HUDEP-2 (cell line): ENCODE data around the gene NGDN.

Source experiments
- DNase-seq, 76 experiments: peaks; one replicate each; lab custom pipeline; 2025; ENCODE audit not compliant: unreplicated experiment in 76 of 76; lab: John Stamatoyannopoulos, UW

NGDN gene

DNA sequence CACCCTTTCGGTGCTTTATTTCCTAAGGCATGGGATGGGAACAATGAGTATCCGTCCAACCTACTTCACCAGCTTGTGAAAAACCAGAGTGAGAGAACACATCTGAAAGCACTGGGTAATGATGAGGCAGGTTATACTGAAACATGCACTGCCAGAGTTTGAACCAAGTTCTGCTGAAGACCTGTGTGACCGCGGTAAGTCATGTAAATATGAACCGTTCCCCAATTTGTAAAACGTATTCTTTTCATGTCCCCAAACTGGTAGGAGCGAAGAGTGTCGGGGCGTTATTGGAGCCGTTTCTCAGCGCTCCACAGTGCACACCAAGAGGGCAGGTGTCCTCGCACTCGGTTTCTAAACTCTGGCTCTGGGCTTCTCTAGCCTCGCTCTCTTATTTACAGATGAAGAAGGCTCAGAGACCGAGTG, 788 bp upstream of the NGDN start:
- DNase-seq = no peak

- no peak for DNase-seq
These were observed 452 bp downstream of the NGDN start for GRCh38 chr14:23469906-23470403.

DNA sequence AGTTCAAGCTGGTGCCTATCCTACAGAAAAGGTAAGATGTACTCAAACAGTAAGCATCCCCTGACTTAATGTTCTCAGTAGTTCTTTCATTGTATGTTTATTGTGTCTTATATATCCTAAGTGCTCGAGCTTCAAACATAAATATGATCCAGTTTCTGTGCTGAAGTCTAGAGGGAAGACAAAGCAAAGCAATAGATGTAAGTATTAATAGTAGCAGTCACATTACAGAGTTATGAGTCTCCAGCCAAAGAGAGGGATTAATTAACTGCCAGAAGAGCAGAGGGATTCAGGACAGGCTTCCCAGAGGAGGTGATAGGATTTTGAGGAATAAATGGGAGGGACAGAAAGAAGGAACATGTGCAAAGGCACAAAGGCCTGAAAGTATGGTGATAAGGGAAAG, 1.4 kb downstream of the NGDN start:
- DNase-seq = no peak

DNA sequence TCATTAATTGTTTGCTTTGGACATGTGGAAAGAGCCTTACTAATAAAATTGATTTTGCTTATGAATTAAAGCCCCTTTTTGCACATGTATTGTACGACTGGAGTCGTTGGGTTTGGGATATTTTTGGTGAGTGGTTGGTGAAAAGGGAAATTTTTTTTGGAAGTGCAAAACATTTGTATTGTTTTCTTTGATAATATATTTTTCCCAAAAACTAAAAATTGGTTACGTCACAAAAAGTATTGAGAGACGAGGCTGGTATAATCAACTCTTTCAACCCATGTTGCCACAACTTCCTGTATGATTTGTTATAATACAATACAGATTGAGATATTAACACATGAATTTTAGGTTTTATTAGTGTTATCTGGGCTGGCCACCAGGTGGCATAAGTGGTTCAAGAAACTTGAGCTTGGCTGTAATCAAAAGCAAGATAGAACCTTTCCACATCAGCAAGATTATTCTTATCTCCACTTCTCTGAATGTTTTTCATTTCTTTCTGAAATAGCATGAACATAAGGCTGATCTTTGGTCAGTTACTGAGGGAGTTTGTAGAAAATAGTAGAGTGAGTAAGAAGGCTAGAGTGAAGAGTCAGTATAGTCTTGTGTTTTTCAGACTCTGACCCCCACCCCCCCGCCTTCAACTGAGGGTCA, 8.7 kb downstream of the NGDN start:
- DNase-seq = peak in 47 of 76 experiments; percentile 1 to 61 (median 31)

DNA sequence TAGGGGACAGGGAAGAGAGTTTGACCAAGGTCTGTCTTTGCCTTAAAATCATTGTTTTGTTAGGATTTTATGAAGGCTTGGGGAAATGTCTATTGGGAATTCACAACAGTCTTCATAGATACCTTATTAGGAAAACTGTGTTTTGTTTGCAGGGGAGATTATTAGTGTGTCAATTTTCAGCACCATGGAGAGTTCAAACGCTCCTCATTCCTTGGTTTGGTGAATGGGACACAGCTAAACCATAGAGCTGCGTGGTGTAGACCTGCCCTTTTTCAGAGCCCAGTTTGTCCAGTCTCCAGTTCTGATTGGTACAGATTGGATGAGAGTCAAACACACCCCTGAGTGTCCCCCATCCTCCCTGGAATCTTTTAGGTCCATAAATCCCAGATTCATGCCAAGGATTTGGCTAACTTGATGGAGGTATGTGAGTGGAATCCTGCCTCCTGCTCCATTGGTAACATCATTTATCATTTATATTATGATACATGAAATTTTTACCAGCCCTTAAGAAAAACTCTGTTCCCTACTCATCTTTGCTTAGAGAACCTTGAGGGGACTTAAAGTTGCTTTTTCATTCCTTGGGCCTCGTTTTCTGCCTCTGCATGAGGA, 12.0 kb downstream of the NGDN start:
- peak in 2 of 76 experiments; percentile 3 to 5 for DNase-seq

- DNase-seq = no peak
These were observed 12.7 kb downstream of the NGDN start for GRCh38 chr14:23481979-23482822.

GRCh38 chr14:23482823-23483148, 13.3 kb downstream of the NGDN start:
- no peak for DNase-seq

- peak in 12 of 76 experiments; percentile 1 to 23 (median 4) for DNase-seq
These were observed 13.8 kb downstream of the NGDN start for GRCh38 chr14:23483236-23483854.

- DNase-seq = no peak
These were observed 15.8 kb downstream of the NGDN start for GRCh38 chr14:23485326-23485725.

GRCh38 chr14:23486036-23486435, 16.5 kb downstream of the NGDN start:
- DNase-seq = no peak

DNA sequence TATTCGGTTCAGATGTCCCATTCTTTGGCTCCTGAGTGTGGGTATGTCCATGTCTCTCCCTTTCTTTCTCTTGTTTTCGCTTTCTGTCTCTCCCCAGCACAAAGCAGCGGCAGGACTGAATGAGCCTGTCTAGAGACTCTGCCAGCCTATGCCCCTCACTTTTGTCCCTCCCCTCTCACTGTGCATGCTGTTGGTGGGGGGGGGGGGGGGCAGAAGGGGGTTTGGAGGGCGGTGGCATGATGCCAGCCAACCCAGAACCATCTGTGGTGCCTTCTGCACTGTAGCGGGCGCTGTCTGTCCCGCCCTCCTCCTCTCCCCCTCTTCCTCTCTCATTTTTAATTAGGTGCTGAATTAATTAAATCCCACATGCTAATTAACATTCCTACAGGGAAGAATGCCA, 17.7 kb downstream of the NGDN start:
- DNase-seq = no peak

DNA sequence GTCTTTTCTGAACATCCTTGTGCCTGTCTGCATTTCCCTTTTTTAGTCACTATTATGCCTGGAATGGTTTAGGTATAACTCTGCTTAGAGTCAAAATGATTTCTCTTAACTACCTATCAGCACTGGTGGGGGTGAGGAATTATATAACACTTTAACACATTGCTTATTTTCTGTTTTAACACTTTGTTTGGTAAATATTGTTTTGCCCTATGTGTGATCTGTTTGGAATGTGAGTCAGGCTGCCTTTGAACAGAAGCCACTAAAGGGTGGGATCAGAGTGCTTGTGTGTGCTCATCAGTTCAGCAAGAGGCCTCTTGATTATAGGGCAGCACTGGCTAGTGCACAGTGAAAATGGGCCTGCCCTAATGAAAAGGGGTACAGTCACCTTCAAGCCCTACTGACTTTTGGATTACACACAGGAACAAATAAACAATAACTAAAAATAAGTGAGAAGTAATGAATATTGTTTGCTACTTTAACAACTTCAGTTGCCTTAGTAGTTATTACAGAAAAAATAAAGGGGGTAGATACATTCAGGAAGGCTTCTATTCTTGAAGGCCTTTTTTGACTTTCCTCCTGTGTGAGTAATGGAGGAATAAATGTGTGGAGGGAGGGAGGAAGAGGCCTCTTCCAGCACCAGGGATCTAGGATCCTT, 23.2 kb downstream of the NGDN start:
- no peak for DNase-seq

DNA sequence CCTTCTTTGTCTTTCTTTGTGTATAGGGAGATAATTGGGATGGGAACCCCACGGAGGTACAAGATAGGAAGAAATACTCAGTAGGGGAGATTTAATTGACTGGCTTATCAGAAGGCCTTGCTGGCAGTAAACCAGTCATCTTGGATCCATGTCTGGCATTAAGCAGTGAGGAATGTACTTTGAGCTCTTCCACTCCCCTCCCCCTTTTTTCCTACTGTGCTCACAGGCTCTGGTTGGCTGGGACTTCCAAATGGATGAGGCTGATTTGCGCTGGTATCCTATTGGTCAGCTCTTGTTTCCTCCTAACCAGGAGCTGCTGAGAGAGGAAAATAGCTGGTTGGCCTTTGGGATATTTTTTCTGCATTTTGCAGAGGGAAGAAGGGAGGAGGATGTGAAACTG, 24.7 kb downstream of the NGDN start:
- no peak for DNase-seq

DNA sequence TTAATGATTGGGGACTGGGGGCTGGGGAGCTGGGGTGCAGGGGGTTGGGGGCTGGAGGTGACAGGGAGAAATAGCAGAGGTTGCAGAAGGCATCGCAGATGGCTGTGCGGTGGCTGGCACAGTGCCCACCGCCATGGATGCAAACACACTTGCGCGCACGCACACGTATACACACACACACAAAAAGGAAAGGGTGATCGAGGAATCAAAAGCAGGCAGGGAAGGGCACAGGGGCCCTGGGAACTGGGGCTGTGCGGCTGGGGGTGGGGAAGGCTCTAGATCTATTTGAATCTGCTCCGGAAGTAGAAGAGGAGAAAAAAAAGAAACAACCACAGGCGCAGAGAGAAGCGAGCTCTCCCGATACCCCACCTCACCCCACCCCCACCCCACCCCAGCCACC, 42.7 kb downstream of the NGDN start:
- DNase-seq = no peak

DNA sequence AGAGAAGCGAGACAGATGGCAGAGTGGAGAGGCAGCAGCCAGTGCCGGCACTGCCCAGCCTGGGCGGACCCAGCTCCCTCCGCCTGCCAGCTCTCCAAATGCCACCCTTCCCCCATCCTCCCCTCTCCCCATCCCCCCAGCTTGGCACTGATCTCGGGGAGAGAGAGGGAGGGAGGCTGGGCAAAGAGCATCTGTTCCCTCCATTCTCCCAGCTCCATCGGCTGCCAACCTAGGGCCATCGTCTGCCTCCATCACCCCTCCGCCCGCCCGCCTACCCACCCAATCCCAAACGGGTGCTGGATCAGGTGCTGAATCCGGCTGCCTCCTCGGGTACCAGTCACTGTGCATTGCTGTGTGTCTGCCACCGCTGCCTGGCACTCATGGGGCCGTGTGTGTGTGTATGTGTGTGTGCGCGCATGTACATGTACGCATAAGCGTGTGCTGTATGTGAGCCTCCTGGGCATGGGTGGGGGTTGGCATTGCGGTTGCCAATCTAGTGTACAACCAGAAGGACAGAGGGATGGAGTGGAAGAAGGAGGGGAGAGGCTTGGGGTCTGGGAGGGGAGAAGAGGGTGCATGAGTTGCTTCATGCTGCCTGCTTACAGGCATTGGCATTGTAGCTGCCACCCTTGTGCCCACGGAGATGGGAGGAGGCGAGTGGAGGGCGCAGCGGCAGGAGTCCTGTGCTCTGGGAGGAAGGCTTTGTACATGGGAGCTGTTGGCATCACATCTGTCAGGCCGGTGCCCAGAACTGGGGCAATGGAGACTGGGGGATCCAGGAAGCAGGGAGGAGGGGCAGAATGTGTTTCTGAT, 43.7 kb downstream of the NGDN start:
- DNase-seq = no peak

- no peak for DNase-seq
These were observed 44.5 kb downstream of the NGDN start for GRCh38 chr14:23513818-23514643.

- no peak for DNase-seq
These were observed 45.1 kb downstream of the NGDN start for GRCh38 chr14:23514644-23514957.

DNA sequence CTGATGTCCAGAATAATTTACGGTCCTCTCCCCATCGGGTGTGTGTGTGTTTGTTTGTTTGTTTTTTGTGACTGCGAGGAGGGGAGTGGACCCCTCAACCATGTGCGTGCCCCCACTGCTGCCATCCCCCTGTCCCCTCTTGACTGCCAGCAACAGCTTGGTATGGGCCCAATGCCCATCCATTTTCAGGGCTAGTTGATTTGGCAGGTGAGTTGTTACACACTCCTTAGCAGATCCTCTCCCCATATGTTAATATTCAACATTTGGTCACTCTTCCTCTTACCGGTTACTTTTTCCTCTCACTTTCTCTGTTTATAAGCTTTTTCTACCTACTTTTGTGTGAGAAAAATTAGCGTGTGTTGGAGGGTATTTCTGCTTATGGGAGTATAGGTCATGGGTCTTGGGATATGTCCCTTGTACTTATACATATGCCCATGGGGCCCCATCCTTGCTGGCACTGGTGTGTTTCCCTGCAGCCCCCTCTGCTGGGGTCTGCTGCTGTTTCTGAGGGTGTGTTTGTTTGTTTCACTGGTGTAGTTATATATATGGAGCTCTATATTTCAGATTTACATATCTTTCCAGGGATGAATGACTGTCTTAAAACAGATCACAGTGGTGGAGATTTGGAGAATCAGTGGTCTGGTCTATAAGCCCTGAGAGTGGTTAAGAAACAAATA, 48.3 kb downstream of the NGDN start:
- DNase-seq = no peak

- no peak for DNase-seq
These were observed 49.2 kb downstream of the NGDN start for GRCh38 chr14:23518709-23519108.
